Right ventricle myocardium superior (tissue), 1 donor: ENCODE measurements around the gene ARMC7. TPM values are rescaled to one million over a fixed set of nuclear protein-coding genes. Genes with fewer than 3 reads are reported as not detected.
A peak's percentile ranks its signal among the peaks of the same experiment; 100 is the strongest.
"Not testable (repeated sequence)": the region's sequence is repeated elsewhere in the genome, so short reads cannot be mapped to it uniquely, and the experiment has no call there.

Experiments
- ATAC-seq: fragments of 200-7000 bp; cut with Tn5 transposase; one replicate; pipeline ENCODE4 v1.9.1; 2020; ENCODE audit warnings: mild to moderate bottlenecking; ENCODE audit not compliant: poor library complexity
- DNase-seq: peaks from one replicate; pipeline ENCODE4 v3.0.0-alpha.2; 2020
- intact Hi-C: fragments of 100-400 bp; cut with DNase I; formaldehyde crosslinking; loops from one replicate; pipeline ENCODE4 v1.11.2; 2022
- long read RNA-seq: library from polyadenylated mRNA; unstranded; transcript quantifications from one replicate; pipeline ENCODE4 v2.0.0, GENCODE V29; 2021
- total RNA-seq: library from RNA; stranded (reverse); fragmentation: NEBNext Ultra II Directional; extraction: Animal tissue kit (Norgen Biotek cat#: 25700); gene quantifications from one replicate; pipeline ENCODE4 v1.2.1, GENCODE V29; 2021
- donor health status: DM: no; HTN: yes; CAD: no; lungs with severe emphysema.

ARMC7 gene
- total RNA-seq, result 5.3 TPM
- long read RNA-seq, transcript ARMC7-201 (3 exons, 2,126 nt), result major isoform, 9 of 14 reads
- long read RNA-seq, partial matches to known transcripts, result 0 of 14 reads
- long read RNA-seq, other reads (novel, unspliced or antisense), result 2 of 14 reads

GRCh38 chr17:75109407-75110233 is at the start of gene ARMC7:
Gene ARMC7 (plus strand): TSS chr17:75109969. CDS start chr17:75110289, 320 bp downstream.
- intact Hi-C loops, result loop anchor here (5.0 to 10.0 kb wide), 2 partner anchors 63 to 95 kb away; partner anchors contain the start of gene NUP85
- peak; percentile 96 for DNase-seq
- ATAC-seq, result peak; percentile 92

- intact Hi-C loops, result no loop called here
- DNase-seq (no peak), ATAC-seq (peak; percentile 78)
Observed at GRCh38 chr17:75060434-75061054, 49.2 kb upstream of the ARMC7 start.

GRCh38 chr17:75061055-75061438 is 48.7 kb upstream of the ARMC7 start:
- no peak for DNase-seq
- intact Hi-C loops, result no loop called here

DNA sequence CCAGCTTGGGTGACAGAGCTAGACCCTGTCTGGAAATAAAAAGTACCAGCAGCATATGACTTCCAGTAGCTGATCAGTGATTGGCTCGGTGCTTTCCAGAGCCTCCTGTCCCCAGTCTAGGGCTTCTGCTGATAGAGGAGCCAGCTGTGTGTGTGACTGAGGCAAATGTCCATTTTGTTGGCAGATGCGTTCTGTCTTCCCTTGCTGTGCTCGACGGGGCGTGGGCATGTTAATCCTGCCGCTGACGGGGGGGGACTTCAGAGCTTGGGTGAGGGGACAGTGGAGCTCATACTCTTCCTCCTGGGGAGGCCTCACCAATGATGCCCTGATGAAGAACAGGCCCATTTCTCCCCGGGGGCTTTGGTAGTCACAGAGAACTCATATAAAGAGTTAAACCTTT is 48.2 kb upstream of the ARMC7 start:
- ATAC-seq (no peak), DNase-seq (no peak)
- intact Hi-C loops, result no loop called here

More at GRCh38 chr17:75061055-75061438, 48.7 kb upstream of the ARMC7 start:
- ATAC-seq, result no peak

GRCh38 chr17:75063201-75063600 is 46.6 kb upstream of the ARMC7 start:
- no peak for DNase-seq
- intact Hi-C loops, result no loop called here
- ATAC-seq, result no peak

DNA sequence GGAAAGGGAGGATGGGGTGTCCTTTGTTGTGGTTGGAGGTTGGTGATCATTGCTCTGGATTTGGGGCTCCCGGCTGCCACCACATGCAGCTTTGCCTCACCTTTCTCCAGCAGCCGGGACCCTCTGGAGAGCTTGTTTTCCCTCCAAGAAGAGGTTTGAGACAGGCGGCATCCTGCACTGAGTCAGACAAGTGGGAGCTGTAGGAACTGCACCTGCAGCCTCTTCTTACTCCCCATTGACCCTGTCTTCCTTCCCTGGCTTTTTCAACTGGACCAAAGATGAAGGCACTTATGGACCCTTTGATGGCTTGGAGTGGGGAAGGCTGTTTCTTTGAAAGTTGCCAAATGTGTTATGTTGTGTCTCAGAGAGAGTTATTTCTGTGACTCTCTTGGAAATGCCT is 46.1 kb upstream of the ARMC7 start:
- no peak for ATAC-seq
- intact Hi-C loops, result no loop called here

DNA sequence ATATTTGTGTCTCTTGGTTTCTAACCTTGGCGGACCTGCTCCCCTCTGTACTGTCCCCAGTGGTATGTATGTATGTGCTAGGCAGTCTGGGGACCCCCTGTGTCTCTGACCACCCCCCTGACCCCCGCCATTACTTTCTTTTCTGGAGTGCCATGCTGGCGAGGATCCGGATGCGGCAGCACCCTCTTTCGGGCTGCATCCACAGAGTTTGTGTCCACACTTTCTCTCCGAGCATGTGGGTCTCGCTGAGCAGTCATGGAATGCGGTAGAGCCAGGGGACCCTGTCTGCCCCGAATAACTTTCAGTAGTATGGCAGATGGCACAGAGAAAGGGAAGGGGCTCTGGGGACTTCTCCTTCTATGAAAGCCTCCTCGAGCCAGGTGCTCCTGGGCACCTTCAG is 45.7 kb upstream of the ARMC7 start:
- no peak for ATAC-seq
- DNase-seq, result no peak
- intact Hi-C loops, result no loop called here

More for the DNA sequence above, 46.1 kb upstream of the ARMC7 start:
- no peak for DNase-seq

GRCh38 chr17:75064460-75064859 is 45.3 kb upstream of the ARMC7 start:
- intact Hi-C loops, result no loop called here
- no peak for ATAC-seq
- no peak for DNase-seq

- ATAC-seq, result no peak
- intact Hi-C loops, result no loop called here
- DNase-seq, result no peak
Observed at GRCh38 chr17:75064867-75065561, 44.8 kb upstream of the ARMC7 start.

- intact Hi-C loops, result no loop called here
- no peak for DNase-seq
- ATAC-seq, result no peak
Observed at GRCh38 chr17:75065562-75066151, 44.1 kb upstream of the ARMC7 start.

DNA sequence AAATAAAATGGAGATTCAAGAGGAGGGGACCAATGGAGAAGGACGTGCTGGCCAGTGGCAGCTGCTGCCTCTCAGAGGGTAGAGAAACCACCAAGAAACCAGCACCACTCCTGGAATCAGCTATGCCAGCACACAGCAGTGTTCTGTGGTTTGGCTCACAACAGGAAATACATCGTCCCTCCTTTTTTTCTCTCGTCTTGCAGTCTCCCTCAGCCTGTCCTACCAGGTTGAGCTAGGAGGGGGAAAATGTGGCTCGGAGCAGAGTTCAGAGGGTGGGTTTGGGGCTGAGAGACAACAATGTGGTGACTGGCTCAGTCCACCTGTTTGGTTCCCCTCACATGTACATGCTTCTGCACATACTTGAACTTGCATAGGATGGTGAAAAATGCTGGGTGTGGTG is 41.9 kb upstream of the ARMC7 start:
- DNase-seq, result no peak
- ATAC-seq, result no peak
- intact Hi-C loops, result no loop called here

DNA sequence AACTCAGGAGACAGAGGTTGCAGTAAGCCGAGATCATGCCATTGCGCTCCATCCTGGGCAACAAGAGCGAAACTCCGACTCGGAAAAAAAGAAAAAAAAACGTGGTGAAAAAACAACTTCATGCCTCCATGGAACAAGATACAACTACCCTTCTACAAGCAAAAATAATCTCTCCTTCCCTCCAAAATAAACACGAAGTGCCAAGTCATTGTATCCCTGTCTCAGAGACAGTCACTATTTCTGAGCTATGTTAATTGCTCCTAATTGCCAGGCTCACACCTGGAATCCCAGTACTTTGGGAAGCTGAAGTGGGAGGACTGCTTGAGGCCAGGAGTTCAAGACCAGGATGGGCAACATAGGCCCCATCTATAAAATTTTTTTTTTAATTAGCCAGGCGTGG is 41.0 kb upstream of the ARMC7 start:
- ATAC-seq (no peak), DNase-seq (no peak)
- intact Hi-C loops, result no loop called here

- no peak for DNase-seq
- ATAC-seq, result no peak
- intact Hi-C loops, result no loop called here
Observed at GRCh38 chr17:75069783-75070182, 40.0 kb upstream of the ARMC7 start.

GRCh38 chr17:75071478-75072271 is 38.1 kb upstream of the ARMC7 start:
- DNase-seq, intact Hi-C loops: not testable (repeated sequence)
- peak; percentile 44 for ATAC-seq

DNA sequence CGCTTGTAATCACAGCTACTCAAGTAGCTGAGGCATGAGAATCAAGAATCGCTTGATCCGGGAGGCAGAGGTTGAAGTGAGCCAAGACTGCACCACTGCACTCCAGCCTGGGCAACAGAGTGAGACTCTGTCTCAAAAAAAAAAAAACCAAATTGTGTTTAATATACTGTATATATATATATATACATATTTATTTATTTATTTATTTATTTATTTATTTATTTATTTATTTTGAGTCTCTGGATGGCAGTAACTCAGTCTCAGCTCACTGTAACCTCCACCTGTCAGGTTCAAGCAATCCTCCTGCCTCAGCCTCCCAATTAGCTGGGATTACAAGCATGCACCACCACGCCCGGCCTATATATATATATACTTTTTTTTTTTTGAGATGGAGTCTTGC is 36.9 kb upstream of the ARMC7 start:
- ATAC-seq, intact Hi-C loops, DNase-seq: not testable (repeated sequence)

DNA sequence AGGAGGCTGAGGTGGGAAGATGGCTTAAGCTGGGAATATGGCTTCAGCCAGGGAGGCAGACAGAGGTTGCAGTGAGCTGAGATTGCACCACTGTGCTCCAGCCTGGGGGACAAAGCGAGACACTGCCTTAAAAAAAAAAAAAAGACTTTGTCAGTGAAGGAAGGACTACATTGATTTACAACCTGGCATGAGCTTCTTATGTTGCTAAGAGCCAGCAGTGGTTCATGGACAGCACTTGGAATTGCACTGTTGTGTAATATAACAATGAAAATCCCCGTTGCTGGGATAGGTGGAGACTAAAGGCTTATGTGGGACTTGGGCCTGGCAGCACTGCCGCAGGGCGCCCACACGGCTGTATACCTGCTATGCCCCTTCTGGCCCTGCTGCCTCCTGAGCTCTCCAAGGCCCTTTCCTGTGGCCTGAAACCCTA is 36.1 kb upstream of the ARMC7 start:
- intact Hi-C loops, result no loop called here
- ATAC-seq, result no peak
- no peak for DNase-seq

GRCh38 chr17:75074532-75074931 is 35.2 kb upstream of the ARMC7 start:
- ATAC-seq (no peak), DNase-seq (no peak)
- intact Hi-C loops, result no loop called here
